ENCODE data around the gene FBXO46.

FBXO46 gene

GRCh38 chr19:45761714-45762113 is 31.0 kb upstream of the FBXO46 start:
- DNase-seq (ENCODE audit: low read depth in 1 of 2, low spot score in 1 of 2): no peak
- no peak for TF ChIP-seq POLR2AphosphoS5 (IDR thresholded peaks at IDR 0.05; ENCODE audit: low read depth)
- no peak for TF ChIP-seq REST (IDR thresholded peaks at IDR 0.05; ENCODE audit: insufficient replicate concordance, low read depth)
- TF ChIP-seq SPI1 (IDR thresholded peaks at IDR 0.05; ENCODE audit: borderline replicate concordance, low read depth): no peak
- TF ChIP-seq GABPA (IDR thresholded peaks at IDR 0.05; ENCODE audit: low read depth): no peak
- TF ChIP-seq CTCF (IDR thresholded peaks at IDR 0.05; ENCODE audit: insufficient read depth, low read length): no peak
- H3K27me3 ChIP-seq (ENCODE audit: insufficient read depth, poor library complexity, severe bottlenecking): peaks cover 18% of the 10 kb centered on the region
- no peak overlapping the region for H3K27ac ChIP-seq (replicated peaks)
- no peak overlapping the region for H3K4me3 ChIP-seq (replicated peaks; ENCODE audit: insufficient read depth, low read length)

- Histone ChIP-seq H3K4me3 (replicated peaks; ENCODE audit: insufficient read depth, low read length) (no peak overlapping the region), H3K27me3 (ENCODE audit: insufficient read depth, poor library complexity, severe bottlenecking) (peaks cover 13% of the 10 kb centered on the region), H3K27ac (replicated peaks) (no peak overlapping the region)
- TF ChIP-seq POLR2AphosphoS5 (IDR thresholded peaks at IDR 0.05; ENCODE audit: low read depth) (no peak), SPI1 (IDR thresholded peaks at IDR 0.05; ENCODE audit: borderline replicate concordance, low read depth) (no peak), CTCF (IDR thresholded peaks at IDR 0.05; ENCODE audit: insufficient read depth, low read length) (no peak), REST (IDR thresholded peaks at IDR 0.05; ENCODE audit: insufficient replicate concordance, low read depth) (no peak), GABPA (IDR thresholded peaks at IDR 0.05; ENCODE audit: low read depth) (no peak)
- DNase-seq (ENCODE audit: low read depth in 1 of 2, low spot score in 1 of 2): no peak
Observed at GRCh38 chr19:45758921-45759320, 28.2 kb upstream of the FBXO46 start.

GRCh38 chr19:45757695-45758094 is 27.0 kb upstream of the FBXO46 start:
- TF ChIP-seq SPI1 (IDR thresholded peaks at IDR 0.05; ENCODE audit: borderline replicate concordance, low read depth): no peak
- TF ChIP-seq REST (IDR thresholded peaks at IDR 0.05; ENCODE audit: insufficient replicate concordance, low read depth): no peak
- TF ChIP-seq POLR2AphosphoS5 (IDR thresholded peaks at IDR 0.05; ENCODE audit: low read depth): no peak
- TF ChIP-seq GABPA (IDR thresholded peaks at IDR 0.05; ENCODE audit: low read depth): no peak
- no peak for TF ChIP-seq CTCF (IDR thresholded peaks at IDR 0.05; ENCODE audit: insufficient read depth, low read length)
- DNase-seq (ENCODE audit: low read depth in 1 of 2, low spot score in 1 of 2): no peak
- H3K27ac ChIP-seq (replicated peaks): no peak overlapping the region
- H3K4me3 ChIP-seq (replicated peaks; ENCODE audit: insufficient read depth, low read length): no peak overlapping the region
- H3K27me3 ChIP-seq (ENCODE audit: insufficient read depth, poor library complexity, severe bottlenecking): peaks cover 9% of the 10 kb centered on the region
